GM12865 (cell line): ENCODE data around the gene GABRD.

Source experiments
- DNase-seq: peaks from one replicate; pipeline ENCODE4 v3.0.0; 2010; ENCODE audit warnings: low read depth
- H3K4me3 ChIP-seq: 2 replicates; pipeline ENCODE4 v1.5.1; 2011; ENCODE audit warnings: mild to moderate bottlenecking, low read depth, low read length, control low read depth
- CTCF ChIP-seq: IDR thresholded peaks from 2 replicates; pipeline ENCODE4 v1.5.1; 2011; ENCODE audit warnings: low read length, control low read depth, low read depth, inconsistent platforms; ENCODE audit not compliant: insufficient read depth; ENCODE audit errors: missing control alignments

The GABRD gene

DNA sequence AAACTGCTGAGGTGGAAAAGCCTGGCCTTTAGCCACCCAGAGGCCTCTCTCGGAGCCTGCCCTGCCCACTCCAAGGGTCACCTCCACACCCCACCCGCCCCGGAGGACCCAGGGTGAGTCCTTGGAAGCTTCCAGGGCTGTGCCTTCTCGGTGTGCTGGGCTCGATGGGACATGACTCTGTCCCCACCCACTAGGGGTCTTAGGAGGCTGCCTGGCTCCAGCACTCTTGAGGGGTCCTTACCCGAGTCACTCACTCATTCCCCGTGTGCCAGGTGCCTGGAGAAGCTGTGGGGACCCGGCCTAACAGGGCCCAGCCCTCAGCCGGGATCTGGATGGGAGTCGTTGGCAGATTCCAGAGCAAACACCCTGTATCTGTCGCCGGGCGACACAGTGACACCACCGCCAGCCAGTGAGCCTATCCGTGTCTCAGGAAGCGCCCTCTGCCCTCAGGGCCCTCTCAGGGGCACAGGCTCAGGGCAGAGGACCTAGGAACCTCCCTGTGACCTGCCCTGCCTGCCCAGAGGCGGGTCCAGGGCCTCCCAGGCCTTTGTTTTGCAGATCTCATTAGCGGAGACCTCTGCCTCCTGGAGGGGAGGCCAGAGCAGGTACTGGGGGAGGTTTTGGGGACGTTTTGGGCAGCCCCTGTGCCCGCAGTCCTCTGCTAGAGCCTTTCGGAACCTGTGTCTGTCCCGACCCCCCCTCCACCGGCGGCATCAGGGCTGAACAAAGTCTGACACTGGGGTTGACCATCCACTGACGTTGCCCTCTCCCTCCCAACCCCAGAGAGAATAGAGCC, 28.0 kb downstream of the GABRD start:
- TF ChIP-seq CTCF = no peak

GRCh38 chr1:2047749-2048729, 28.9 kb downstream of the GABRD start:
- no peak for DNase-seq
- H3K4me3 ChIP-seq = no peak overlapping the region

More for the DNA sequence above, 28.0 kb downstream of the GABRD start:
- no peak overlapping the region for H3K4me3 ChIP-seq
- no peak for DNase-seq

DNA sequence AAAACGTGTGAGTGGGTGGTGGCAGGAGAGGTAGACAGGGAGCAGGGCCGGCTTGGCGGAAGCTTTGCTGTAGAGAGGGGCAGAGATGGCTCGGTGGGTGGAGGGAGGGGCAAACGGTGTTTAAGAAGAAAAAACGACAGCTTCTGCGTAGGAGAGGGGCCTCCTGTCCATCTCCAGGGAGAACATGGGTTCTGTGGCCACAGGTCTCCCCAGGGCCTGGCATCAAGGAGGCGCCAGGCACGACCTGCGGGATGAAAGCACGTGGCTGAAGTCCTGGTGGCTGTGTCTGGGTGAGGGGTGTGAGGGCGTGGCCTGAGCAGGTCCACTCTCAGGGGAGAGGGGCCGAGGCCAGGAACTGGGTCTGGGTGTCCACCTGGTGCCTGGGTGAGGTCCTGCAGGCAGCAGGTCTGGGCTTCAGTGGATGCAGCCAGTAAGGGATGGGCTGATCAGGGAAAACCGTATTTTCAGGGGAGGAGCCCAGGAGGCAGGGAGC, 30.1 kb downstream of the GABRD start:
- no peak for TF ChIP-seq CTCF
- DNase-seq = no peak
- no peak overlapping the region for H3K4me3 ChIP-seq

More at GRCh38 chr1:2047749-2048729, 28.9 kb downstream of the GABRD start:
- no peak for TF ChIP-seq CTCF

- no peak for TF ChIP-seq CTCF
- H3K4me3 ChIP-seq = no peak within 1 kb of the TSS
- DNase-seq = peak; percentile 11
Observed at GRCh38 chr1:2049718-2050431, 30.7 kb downstream of the GABRD start, which contains the start of gene PRKCZ. Gene PRKCZ, plus strand, starts transcription at chr1:2050411. Its CDS starts 220 bp downstream, at chr1:2050631.

- no peak for DNase-seq
- no peak overlapping the region for H3K4me3 ChIP-seq
- TF ChIP-seq CTCF = no peak
Observed at GRCh38 chr1:2050461-2050792, 31.3 kb downstream of the GABRD start.

GRCh38 chr1:2050793-2051682, 31.9 kb downstream of the GABRD start:
- TF ChIP-seq CTCF = no peak
- H3K4me3 ChIP-seq = no peak overlapping the region

More at GRCh38 chr1:2050793-2051682, 31.9 kb downstream of the GABRD start:
- DNase-seq = no peak
